Measurements from ENCODE around the gene ITIH2.
"Not testable (repeated sequence)": the region's sequence is repeated elsewhere in the genome, so short reads cannot be mapped to it uniquely, and the experiment has no call there.

The ITIH2 gene, protein sequence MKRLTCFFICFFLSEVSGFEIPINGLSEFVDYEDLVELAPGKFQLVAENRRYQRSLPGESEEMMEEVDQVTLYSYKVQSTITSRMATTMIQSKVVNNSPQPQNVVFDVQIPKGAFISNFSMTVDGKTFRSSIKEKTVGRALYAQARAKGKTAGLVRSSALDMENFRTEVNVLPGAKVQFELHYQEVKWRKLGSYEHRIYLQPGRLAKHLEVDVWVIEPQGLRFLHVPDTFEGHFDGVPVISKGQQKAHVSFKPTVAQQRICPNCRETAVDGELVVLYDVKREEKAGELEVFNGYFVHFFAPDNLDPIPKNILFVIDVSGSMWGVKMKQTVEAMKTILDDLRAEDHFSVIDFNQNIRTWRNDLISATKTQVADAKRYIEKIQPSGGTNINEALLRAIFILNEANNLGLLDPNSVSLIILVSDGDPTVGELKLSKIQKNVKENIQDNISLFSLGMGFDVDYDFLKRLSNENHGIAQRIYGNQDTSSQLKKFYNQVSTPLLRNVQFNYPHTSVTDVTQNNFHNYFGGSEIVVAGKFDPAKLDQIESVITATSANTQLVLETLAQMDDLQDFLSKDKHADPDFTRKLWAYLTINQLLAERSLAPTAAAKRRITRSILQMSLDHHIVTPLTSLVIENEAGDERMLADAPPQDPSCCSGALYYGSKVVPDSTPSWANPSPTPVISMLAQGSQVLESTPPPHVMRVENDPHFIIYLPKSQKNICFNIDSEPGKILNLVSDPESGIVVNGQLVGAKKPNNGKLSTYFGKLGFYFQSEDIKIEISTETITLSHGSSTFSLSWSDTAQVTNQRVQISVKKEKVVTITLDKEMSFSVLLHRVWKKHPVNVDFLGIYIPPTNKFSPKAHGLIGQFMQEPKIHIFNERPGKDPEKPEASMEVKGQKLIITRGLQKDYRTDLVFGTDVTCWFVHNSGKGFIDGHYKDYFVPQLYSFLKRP
- 0 to 0.25 (median 0) reads per million in 18 experiments for total RNA-seq

DNA sequence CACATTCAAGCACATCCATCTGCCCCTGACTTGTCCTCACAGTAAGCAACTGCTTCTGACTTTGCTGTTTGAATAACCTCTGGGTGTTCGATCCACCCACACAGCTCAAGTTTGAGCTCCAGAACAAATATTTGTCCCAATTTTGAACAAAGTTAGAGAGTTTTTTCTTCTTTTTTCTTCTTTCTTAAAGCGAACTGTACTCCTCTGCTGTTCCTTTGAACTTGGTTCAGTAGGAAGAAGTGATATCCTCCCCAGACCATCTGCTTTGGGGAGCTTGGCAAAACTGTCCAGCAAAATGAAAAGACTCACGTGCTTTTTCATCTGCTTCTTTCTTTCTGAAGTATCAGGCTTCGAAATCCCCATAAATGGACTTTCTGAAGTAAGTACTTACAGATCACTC, at the start of gene ITIH2:
ITIH2 (plus strand) TSS at position 177 of the 400 bp plus-strand sequence; CDS start at position 296, 119 bp downstream.
- no peak for DNase-seq

DNA sequence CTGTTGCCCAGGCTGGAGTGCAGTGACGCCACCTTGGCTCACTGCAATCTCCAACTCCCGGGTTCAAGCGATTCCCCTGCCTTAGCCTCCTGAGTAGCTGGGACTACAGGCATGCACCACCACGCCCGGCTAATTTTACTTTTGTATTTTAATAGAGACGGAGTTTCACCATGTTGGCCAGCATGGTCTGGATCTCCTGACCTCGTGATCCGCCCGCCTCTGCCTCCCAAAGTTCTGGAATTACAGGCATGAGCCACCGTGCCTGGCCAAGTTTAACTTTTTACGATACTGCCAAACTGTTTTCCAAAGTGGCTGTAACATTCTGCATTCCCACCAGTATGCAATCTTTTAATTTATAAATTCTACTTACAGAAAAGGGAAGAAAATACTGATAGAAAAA, 46.0 kb upstream of the ITIH2 start:
- DNase-seq, result not testable (repeated sequence)

DNA sequence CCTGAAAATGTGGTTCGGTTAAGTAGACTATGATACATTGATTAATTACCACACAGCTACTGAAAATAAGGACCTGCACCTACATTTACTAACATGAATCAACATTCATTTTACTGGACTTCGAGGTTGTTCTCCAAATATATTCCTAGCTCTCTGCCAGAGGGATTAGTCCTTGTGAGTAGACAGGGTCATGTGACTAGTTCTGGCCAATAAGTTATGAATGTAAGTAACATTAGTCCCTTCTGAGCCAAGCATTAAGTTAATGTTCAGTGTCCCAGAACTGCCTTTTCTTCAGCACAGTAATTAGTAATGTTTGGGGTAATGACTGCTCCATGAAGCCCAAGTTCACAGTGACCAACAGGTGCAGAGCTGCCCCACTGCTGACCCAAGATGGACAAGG, 45.6 kb upstream of the ITIH2 start:
- no peak for DNase-seq

DNA sequence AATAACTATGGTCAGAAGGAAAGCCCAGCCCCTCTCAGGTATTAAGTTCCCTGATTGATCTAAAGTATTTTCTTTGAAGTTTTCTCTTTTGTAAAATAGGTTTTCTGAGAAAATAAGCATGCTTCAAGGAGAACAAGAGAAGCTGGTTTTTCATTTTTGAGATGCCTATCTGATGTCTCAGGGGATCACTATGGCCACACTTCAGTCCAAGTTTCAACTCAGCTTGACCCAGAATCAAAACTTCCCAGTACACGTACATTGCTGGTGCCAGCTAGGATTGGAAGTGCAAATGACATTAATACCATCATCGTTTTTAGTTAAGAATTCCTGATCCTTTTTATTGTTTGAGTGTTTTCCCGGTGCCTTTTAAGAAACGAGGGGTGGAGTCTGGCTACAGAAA, 43.6 kb upstream of the ITIH2 start:
- no peak for DNase-seq

DNA sequence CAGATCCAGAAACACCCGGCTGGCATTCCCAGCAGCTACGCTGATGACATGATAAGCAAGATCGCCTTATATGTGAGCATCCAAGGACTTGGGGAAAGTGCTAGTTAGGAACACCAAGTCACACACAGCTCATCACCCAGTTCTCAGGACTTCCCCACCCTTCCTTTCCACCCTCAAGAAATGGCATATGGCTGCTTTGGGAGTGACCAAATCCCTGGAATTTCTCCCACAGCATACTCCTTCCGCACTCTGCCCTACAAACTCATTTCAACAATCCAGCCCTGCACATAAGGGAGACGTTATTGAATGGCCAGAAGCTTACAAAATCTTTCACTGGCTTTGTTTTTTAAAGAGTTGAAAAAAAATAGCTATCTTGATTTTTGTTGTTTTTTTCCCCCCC, 40.6 kb upstream of the ITIH2 start:
- no peak for DNase-seq

DNA sequence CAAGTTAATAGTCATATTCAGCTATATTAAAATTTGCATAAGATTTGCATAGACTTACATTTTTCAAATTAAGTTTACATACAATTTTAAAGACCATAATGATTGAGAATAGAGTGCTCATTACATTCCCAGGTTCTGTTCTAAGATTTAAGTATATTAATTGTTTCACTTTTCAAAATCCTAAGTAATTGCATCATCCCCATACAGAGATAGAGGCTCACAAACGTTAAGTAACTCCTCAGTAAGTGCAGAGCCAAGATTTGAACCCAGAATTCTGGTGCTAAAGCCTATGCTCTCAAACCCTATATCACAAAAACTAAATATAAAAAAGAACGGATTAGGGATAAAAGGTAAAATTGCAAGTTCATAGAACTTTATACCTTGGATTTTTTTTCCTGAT, 38.4 kb upstream of the ITIH2 start:
- DNase-seq, result no peak

DNA sequence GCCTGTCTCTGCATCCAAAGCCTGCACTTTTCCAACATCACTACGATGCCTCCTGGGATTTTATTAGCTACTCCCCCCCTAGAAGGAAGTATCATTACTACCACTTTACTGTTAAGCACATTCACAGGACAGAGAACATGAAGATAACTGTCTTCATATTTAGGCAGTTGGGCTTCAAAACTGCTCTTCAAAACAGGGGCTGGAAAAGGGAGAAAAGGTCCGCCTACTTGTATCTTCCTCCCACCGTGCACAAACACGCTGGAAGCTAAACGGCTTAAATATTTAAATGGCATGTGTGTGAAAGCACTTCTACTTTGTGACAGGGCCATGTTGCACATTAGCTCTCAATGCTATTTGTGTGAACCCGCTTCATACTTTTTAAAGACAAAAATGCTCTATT, 37.3 kb upstream of the ITIH2 start:
- no peak for DNase-seq

DNA sequence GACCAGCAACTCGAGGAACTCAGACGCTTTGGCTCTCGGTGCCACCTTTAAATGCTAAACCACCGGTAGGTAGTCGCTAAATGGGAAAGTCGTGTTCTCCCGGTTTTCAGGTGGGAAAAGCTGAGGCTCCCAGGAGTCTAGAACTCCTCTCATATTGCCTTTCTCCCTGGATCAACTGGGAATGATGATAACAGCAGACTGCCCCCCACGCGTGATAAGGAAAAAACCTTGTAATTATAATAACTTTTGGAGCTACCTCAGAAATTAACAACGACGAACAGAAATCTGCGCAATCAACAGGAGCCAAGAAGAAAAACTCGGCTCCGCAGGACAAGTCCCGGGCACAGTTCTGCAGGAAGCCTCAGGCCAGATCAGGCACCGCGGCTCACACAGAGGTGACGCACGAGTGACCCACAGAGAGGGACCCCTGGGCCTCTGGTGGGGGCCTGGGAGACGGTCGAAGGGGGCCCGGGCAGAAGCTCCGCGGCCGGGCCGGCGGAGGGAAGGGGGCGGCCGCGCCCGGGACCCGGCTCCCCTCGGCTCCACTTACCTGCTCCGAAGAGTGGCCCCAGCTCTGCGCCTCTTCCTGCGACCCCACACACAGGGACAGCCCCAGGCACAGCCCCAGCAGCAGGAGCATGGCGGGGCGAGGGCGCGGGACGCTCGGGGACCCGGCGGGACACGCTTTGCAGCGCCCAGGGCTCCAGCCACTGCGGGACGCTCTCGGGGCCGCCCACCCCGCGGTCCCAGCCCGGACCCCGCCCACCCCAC, 36.7 kb upstream of the ITIH2 start, which contains the start of gene ITIH5:
ITIH5 (minus strand) TSS at position 714 of the 771 bp plus-strand sequence; CDS start at position 640, 74 bp downstream.
- DNase-seq, result no peak

DNA sequence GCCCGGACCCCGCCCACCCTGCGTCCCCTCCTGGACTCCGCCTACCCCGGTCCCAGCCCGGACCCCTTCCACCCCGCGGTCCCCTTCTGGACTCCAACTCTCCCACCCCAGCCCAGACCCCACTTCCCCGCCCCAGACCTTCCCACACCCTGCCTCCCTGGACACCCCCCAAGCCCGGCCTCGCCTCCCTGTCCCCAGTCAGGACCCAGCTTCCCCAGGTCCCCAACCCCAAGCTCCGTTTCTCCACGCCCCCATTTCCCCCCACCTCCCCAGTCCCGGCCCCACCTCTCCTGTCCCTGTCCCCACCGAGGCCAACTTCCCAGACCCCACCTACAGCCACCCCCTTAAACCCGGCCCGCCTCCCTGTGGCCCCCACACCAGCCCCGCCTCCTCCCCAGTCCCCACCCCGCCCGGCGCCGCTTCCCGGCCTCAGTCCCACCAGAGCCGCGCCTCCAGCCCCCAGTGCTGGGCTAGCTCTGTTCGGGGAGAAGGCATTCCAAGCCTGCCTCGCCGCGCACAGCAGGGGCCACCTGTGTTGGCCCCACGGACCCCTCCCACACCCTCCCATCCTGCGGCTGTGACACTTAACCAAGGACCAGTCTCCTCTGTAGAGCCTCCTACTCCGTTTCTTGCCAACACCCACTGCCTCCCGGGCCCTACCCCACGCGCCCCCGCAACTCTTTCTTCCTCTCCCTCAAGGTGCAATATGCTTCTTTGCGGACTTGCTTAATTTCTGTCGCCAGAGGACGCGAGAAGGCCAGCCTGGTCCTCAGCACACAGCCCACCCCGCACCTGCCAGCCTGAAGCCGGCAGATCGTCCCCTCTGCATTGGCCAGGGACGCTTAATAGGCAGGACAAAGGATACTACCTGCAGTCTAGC, 35.6 kb upstream of the ITIH2 start:
- no peak for DNase-seq

DNA sequence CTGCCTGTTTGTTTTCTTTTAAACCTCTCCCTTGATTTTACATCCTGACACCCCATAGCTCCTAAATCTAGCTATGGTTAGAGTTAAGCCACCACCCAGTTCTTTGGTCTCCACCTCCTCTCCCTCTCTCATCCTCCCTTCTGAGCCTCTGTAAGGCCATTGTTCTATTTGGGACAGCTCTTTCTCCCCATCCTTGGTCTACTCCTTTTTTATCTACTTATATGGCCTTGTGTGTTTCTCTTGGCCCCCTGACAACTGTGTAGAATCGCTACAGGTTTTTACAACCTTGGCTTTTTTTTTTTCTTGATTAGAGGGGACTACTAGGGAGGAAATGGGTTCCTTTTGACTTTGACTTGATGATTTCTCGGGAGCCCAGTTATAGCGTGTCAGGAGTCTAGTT, 33.0 kb upstream of the ITIH2 start:
- no peak for DNase-seq

DNA sequence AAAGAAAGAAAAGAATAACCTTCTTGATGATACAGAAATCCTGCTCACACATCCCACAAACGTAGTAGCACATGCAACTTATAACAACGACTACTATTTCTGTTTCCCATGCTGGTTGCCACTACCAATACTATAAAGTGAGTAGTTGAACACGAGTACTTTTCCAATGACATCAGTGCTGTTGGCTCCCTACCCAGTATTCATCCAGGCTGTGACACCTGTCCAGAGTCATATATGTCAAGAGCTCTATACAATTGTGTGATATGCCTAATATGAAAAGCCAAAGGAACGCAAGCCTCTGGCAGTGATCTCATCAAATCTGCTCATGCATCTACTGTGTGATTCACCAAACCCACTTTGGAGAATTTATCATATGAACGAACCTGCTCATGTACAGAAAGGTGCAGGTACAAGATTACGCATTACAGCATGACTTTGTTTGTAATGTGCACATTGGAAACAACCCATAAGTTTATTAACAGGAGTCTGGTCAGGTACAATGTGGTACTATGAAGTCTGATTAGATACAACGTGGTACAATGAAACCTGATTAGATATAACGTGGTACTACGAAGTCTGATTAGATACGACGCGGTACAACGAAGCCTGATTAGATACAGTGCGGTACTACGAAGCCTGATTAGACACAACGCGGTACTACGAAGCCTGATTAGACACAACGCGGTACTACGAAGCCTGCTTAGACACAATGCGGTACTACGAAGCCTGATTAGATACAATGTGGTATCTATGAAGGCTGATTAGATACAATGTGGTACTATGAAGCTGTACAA, 30.6 kb upstream of the ITIH2 start:
- DNase-seq, result no peak

DNA sequence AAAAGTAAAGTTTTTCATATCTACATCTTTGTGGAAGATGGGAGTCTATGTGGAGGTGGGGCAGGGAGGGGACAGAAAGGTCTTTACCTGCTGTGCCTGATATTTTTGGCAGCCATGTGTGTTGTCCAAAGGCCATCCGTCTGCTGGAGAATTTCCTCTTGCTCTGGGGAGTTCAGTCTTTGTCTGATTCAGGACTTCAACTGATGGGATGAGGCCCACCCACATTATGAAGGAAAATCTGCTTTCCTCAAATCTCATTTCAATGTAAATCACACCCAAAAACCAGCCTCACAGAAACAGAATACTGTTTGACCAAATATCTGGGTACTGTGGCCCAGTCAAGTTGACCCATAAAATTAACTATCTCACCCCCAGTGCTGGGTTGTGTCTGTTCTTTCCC, 23.9 kb upstream of the ITIH2 start:
- DNase-seq, result no peak

DNA sequence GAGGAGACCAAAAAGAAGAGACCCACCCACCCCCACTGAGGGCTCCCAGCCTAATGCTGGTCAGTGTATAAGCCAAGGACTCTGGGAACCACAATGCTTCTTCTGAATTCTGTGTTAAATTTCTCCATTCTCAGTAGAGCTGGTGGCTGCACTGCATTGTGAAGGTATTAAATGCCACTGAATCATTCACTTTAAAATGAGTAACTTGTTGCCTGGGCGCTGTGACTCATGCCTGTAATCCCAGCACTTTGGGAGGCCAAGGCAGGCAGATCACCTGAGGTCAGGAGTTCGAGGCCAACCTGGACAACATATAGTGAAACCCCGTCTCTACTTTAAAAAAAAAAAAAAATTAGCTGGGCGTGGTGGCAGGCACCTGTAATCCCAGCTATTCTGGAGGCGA, 23.0 kb upstream of the ITIH2 start:
- DNase-seq, result not testable (repeated sequence)

DNA sequence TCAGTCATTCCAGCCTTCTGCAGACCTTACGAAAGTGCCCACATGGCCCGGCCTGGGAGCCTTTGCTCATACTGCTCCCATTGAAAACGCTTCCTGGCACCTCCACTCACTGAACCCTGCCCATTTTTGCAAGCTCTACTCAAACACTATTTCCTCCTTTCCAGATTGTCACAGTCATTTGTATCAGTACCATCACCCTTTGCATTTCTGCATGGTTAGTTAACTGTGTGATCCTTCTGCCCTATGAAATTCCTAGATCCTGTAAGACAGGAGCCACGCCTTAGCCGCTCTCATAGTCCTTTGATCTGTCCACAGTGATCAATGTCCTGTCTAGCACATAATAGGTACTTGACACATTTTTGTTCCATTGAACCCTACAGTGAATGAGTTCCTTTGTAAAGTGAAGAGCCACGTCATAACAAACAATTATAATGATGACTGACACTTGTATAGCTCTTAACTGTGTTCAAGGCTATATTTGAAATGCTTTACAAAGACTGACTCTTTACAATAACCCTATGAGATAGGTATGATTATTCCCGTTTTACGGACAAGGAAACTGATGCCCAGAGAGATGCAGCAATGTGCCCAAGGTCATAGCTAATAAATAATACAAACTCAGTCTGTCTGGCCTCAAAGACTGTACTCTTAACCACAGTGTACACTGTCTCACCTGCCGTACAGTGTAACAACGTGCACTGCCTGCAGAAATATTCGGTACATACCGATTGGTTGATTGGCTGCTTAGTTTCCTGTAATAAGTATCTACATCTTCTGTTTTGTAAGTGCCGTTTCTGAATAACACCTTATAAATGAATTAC, 16.6 kb upstream of the ITIH2 start:
- no peak for DNase-seq

DNA sequence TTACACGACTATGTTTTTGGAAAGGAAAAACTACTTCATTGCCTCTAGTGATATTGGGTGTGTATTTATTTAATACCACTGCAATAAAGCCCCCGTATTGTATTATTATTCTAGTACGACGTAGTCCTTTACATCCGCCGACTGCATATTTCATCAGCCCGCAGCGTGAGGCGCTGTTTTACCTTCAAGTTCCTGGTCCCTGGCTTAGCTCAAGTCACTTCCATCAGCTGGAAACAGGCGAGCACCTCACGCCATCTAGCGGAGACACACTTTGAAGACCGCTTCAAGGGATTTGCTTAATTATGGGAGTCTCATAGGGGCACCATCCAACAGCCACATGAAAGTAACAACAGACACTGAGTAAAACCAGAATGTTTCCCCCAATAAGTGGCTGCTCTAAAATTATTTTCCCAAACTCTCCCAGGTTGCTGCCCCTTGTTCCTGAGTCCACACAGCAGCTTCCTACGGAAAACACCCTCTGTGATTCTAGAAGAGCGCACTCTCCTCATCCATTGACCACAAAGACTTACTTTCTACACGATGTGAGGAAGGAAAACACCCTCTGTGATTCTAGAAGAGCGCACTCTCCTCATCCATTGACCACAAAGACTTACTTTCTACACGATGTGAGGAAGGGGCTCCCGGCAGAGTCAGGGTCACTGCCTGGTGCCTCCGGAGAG, 15.7 kb upstream of the ITIH2 start:
- DNase-seq, result peak; percentile 84 to 85

DNA sequence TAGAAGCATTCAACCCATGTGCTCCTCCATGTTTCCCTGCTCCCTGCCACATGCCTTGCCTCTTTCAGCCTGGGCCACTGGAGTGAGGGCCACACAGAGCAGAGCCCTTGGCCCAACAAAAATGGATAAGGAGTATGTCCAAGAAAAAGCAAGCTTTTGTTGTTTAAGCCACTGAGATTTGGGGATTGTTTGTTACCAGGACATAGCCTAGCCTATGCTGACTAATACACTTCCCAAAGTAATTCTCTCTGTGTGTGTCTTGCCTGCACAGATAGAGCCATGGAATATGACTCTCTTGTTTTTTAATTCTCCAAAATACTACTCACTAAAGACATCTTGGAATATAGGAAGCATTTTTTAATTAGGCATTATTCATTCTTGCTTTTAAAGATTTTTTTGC, 13.5 kb upstream of the ITIH2 start:
- no peak for DNase-seq

DNA sequence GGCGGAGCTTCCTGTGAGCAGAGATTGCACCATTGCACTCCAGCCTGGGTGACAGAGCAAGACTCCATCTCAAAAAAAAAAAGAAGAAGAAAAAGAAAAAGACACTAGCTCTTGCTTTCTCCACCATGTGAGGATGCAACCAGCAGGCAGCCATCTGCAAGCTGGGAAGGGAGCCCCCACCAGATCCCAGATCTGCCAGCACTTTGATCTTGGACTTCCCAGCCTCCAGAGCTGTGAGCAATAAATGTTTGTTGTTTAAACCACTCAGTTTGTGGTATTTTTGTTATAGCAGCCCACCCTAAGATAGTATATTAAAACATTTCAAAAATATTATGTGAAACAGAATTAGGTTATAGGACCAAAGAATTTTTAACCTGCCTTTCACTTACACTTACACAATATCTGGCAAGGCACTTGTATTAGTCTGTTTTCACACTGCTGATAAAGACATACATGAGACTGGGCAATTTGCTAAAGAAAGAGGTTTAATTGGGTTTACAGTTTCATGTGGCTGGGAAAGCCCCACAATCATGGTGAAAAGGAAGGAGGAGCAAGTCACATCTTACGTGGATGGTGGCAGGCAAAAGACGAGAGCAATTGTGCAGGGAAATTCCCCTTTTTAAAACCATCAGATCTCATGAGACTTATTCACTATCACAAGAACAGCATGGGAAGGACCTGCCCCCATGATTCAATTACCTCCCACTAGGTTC, 12.1 kb upstream of the ITIH2 start:
- not testable (repeated sequence) for DNase-seq

DNA sequence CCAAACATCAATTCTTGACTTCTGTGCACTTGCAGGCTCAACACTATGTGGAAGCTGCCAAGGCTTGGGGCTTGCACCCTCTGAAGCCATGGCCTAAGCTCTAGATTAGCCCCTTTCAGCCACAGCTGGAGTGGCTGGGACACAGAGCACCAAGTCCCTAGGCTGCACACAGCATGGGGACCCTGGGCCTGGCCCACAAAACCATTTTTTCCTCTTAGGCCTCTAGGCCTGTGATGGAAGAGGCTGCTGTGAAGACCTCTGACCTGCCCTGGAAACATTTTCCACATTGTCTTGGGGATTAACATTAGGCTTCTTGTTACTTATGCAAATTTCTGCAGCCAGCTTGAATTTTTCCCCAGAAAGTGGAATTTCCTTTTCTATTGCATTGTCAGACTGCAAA, 10.7 kb upstream of the ITIH2 start:
- DNase-seq, result not testable (repeated sequence)

DNA sequence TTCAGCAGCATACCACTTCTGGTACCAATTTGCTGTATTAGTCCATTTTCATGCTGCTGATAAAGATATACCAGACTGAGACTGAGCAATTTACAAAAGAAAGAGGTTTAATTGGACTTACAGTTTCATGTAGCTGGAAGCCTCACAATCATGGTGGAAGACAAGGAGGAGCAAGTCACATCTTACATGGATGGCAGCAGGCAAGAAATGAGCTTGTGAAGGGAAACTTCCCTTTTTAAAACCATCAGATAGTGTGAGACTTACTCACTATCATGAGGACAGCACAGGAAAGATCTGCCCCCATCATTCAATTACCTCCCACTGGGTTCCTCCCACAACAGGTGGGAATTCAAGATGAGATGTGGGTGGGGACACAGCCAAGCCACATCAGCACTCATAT, 9.9 kb upstream of the ITIH2 start:
- peak in 1 of 2 donors; percentile 4 for DNase-seq
